Sciatic nerve (tissue), 2 donors: Measurements from ENCODE around the gene NFKBIB. TPM values are rescaled to one million over a fixed set of nuclear protein-coding genes. Genes with fewer than 3 reads are reported as not detected.
"Not testable (repeated sequence)": the region's sequence is repeated elsewhere in the genome, so short reads cannot be mapped to it uniquely, and the experiment has no call there.

Source experiments
- ATAC-seq: fragments of 200-7000 bp; cut with Tn5 transposase; one replicate; pipeline ENCODE4 v1.9.1; 2020; ENCODE audit warnings: mild to moderate bottlenecking, moderate library complexity
- DNase-seq: peaks from one replicate; pipeline ENCODE4 v3.0.0-alpha.2; 2020; ENCODE audit warnings: low spot score
- intact Hi-C: fragments of 100-400 bp; cut with DNase I; formaldehyde crosslinking; loops from one replicate; pipeline ENCODE4 v1.14.2; 2022
- total RNA-seq: library from RNA; stranded (reverse); fragmentation: NEBNext Ultra II Directional; extraction: Animal tissue kit (Norgen Biotek cat#: 25700); gene quantifications from one replicate; pipeline ENCODE4 v1.2.1, GENCODE V29; 2021
- donor health status: DM: no; HTN: no; CAD: no.
- donor health status: DM: no; HTN: no; CAD: no.

The NFKBIB gene, protein sequence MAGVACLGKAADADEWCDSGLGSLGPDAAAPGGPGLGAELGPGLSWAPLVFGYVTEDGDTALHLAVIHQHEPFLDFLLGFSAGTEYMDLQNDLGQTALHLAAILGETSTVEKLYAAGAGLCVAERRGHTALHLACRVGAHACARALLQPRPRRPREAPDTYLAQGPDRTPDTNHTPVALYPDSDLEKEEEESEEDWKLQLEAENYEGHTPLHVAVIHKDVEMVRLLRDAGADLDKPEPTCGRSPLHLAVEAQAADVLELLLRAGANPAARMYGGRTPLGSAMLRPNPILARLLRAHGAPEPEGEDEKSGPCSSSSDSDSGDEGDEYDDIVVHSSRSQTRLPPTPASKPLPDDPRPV
- total RNA-seq: 14.6 TPM

DNA sequence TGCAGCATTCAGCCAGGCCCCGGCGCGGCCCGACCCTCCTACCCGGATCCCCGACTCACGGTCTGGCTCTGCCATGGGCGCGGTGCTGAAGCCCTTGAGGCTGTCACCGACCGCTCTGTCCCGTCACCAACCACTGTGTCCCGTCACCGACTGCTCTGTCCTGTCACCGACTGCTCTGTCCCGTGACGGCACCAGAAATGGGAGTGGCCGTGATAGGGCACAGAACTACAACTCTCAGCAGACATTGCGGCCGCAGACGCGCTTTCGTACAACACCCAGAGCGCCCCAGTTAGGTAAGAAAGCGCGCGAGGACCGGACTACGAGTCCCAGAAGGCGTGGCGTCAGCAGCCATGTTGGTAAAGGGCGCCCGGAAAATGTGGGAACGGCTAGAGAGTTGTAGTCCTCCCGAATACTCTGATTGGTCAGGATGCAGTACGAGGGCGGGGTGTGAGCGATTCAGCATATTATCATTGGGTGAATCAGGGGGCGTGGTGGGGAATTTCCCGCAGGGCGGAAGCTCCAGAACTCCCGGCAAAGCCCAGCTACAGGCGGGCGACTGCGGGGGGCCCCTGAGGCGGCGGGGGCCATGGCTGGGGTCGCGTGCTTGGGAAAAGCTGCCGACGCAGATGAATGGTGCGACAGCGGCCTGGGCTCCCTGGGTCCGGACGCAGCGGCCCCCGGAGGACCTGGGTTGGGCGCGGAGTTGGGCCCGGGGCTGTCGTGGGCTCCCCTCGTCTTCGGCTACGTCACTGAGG is at the start of gene NFKBIB, which contains the start of gene SIRT2:
Gene NFKBIB, plus strand, starts transcription at position 523 of the 755 bp plus-strand sequence. Its CDS starts 64 bp downstream, at position 587.
Gene SIRT2, minus strand, starts transcription at position 172 of the 755 bp plus-strand sequence. Its CDS starts 97 bp downstream, at position 75.
- ATAC-seq (peak; percentile 99), DNase-seq (peak; percentile 99)
- intact Hi-C loops: no loop called here

DNA sequence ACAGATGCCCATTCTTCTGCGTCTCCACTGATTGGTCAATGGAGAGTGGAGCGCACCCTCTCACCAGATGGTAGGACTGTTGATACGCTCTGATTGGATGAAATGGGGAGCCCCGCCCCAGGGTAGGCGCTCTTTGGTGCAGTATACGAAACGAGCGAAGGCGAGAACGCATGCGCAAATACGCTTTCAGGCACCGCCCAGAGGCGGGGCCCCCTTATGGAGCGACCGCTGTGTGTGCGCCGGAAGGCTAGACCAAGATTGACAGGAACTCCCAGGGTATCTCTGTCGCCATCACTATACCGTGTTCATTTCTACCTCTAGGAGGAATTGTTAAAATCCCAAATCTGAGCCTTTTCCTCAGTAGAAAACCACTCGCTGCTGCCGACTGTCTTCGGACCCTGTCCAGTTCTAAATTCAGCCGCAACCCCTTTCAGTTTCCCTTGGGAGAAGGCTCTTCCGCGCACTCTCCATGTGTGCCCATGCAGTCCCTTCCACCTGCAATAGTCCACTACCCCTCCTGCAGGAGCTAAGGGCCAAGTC is 49.3 kb upstream of the NFKBIB start:
- intact Hi-C loops: no loop called here
- DNase-seq: no peak
- ATAC-seq: peak; percentile 94

DNA sequence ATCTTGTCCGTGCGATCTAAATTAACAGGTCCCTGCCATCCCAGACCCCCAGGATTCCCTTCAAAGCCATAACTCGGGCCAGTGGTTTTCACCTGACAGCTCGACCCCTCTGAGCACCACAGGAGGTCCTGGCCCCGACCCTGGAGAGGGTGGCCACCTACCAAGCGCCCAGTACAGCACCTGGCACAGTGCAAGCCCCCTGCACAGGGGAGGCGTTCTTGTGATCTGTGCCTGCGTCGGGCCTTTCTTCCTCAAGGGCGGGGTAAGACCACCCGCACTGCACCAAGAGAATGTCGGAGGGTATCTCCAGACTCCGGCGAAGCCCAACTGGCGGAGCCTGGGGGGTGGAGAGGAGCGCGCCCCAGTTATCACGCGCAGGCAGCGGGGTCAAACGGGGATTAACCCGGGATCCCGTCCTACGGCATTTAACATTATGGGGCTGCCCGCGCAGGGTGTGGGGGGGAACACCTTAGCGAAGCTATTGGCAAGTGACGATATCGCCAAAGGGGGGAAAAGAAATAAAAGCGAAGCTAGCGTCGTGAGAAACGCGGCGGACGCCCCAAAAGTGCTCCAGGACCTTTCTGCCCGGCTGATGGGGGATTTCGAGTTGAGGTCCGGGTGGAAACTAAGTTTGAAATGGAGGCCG is 48.7 kb upstream of the NFKBIB start:
- ATAC-seq: peak; percentile 0
- intact Hi-C loops: no loop called here

DNA sequence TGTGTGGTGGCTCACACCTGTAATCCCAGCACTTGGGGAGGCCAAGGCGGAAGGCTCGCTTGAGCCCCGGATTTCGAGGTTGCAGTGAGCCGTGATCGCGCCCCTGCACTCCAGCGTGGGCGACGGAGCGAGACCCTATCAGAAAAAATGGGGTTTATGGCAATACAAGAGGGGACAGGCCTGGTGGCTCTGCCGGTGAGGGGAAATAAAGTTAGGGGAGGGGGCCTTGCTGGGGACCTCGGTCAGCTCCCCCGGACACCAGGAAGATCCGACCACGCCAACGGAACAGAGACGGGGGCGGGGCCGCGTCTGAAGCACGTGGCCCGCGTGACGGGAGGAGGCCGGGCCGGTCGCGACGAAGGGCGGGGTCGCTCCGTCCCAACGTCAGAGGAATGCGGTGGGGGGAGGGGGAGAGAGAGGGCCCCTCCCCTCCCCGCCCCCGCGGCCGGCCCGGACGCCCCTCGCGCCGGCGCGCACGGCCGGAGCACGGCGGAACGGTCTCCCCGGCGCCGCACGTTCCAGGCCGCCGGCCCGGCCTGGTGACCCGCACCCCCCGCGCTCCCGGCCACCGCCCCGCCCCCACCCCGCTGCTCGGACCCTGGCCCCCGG is 48.0 kb upstream of the NFKBIB start:
- intact Hi-C loops: no loop called here
- ATAC-seq: peak; percentile 74
- DNase-seq: peak; percentile 98

More for the DNA sequence above, 48.7 kb upstream of the NFKBIB start:
- DNase-seq: peak; percentile 75

DNA sequence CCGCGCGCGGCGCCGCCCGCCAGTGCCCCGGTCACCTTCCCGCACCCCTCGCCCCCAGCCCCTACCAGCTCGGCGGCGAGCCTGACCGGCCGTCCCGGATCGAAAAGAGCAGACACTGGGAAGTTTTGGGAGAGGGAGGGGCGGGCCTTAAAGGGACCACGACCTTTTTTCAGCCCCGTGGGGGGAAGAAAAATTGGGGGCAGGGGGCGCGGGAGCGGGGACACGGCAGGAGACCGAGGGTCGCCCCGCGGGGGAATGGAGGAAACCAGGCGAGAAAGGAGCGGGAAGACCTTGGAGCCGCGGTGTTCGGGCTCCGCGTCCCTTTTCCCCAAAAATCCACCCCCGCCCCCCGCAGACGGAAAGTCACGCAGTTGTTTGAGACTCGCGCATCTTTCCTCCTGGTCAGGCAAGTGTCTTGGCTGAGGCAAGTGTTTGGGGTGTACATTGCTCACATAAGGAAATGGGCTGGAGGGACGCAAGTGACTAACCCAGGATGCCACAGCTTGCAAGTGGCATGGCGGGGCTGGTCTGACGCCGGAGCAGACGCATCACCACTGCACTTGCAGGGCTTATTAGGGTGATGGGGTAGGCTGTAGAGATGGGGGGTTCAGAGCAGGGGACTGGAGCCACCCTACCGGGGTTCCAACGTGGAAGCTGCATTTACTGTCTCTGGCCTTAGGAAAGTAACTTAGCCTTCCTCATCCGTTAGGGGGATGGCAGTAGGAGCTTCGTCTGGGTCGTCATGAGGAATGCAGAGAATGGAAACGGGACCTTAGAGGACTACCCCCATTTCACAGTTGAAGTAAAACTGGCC is 47.3 kb upstream of the NFKBIB start:
- ATAC-seq (no peak), DNase-seq (peak; percentile 86)
- intact Hi-C loops: no loop called here

DNA sequence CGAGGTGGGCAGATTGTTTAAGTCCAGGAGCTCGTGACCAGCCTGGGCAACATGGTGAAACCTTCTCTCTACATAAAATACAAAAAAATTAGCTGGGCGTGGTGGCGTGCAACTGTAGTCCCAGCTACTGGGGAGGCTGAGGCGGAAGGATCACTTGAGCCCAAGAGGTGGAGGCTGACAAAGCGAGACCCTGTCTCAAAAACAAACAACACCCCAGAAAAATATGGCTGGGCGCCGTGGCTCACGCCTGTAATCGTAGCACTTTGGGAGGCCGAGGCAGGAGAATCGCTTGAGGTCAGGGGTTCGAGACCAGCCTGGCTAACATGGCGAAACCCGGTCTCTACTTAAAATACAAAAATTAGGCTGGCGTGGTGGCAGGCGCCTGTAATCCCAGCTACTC is 46.6 kb upstream of the NFKBIB start:
- intact Hi-C loops: no loop called here
- ATAC-seq (no peak), DNase-seq (no peak)

DNA sequence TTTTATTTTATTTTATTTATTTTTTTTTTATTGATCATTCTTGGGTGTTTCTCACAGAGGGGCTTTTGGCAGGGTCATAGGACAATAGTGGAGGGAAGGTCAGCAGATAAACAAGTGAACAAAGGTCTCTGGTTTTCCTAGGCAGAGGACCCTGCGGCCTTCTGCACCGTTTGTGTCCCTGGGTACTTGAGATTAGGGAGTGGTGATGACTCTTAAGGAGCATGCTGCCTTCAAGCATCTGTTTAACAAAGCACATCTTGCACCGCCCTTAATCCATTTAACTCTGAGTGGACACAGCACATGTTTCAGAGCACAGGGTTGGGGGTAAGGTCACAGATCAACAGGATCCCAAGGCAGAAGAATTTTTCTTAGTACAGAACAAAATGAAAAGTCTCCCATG is 44.8 kb upstream of the NFKBIB start:
- DNase-seq, ATAC-seq, intact Hi-C loops: not testable (repeated sequence)

DNA sequence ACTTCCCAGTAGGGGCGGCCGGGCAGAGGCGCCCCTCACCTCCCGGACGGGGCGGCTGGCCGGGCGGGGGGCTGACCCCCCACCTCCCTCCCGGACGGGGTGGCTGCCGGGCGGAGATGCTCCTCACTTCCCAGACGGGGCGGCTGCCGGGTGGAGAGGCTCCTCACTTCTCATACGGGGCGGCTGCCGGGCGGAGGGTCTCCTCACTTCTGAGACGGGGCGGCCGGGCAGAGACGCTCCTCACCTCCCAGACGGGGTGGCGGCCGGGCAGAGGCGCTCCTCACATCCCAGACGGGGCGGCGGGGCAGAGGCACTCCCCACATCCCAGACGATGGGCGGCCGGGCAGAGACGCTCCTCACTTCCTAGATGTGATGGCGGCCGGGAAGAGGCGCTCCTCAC is 44.0 kb upstream of the NFKBIB start:
- ATAC-seq, intact Hi-C loops, DNase-seq: not testable (repeated sequence)

DNA sequence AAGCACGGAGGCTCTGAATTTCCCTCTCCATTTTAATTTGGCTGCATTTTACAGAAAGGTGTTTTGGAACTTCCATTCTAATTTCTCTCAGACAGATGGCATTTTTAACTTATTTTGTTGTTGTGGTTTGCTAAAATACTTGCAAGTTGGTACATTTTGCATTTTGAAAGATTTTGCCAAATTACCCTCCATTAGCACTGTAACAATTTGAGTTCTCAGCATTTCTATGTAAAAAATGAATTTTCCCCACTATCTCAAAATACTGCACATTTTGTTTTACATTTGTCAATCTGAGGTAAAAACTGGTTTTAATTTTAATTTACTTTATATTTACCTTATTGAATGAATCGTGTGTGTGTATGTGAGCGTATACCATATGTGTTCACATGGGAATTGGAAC is 43.0 kb upstream of the NFKBIB start:
- ATAC-seq: no peak
- no peak for DNase-seq
- intact Hi-C loops: no loop called here

DNA sequence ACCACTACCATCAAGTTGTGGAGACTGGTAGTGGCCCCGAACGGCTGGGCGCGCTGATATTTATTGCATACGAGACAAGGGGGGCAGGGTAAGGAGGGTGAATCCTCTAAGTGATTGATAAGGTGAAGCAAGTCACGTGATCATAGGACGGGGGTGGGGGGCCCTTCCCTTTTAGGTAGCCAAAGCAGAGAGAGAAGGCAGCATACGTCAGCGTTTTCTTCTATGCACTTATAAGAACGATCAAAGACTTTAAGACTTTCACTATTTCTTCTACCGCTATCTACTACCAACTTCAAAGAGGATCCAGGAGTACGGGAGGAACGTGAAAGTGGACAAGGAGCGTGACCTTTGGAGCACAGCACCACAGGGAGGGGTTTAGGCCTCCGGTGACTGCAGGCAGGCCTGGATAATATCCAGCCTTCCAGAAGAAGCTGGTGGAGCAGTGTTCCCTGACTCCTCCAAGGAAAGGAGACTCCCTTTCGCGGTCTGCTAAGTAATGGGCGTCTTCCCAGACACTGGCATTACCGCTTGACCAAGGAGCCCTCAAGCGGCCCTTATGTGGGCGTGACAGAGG is 40.1 kb upstream of the NFKBIB start:
- DNase-seq, intact Hi-C loops, ATAC-seq: not testable (repeated sequence)

DNA sequence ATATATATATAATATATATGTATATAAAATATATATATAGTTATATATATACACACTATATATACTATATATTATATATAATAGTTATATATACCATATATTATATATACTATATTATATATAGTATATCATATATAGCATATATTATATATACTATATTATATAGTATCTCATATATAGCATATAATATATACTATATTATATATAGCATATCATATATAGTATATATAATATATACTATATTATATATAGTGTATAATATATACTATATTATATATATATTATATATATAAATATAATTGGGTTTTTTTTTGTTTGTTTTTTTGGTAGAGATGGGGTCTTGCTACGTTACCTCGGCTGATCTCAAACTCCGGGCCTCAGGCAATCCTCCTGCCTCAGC is 38.4 kb upstream of the NFKBIB start:
- no peak for DNase-seq

DNA sequence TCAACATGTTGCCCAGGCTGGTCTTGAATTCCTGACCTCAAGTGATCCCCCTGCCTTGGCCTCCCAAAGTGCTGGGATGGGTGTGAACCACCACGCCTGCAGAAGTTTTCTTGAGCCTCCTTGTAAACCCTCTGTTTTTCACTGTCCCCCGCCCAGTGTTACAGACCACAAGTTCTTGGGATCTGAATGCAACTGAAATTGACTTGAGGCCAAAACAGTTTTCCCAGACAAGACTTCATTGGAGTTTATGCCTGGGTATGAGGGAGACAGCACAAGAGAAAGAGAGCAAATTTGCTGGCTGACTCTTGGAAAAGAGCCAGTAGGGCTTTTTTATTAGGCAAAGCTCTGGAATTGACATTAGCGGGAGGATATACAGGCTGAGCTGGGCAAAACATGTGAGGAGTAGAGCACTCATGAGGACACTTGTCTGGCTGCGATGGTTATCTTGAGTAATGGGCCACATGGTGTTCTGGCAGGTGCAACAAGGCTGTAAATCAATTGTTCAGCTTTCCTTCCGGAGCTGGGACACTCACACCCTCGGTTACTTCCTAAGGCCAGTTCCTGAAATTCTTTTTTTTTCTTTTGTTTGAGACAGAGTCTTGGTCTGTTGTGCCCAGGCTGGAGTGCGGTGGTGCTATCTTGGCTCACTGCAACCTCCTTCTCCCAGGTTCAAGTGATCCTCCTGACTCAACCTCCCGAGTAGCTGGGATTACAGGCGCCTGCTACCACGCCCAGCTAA is 37.3 kb upstream of the NFKBIB start:
- ATAC-seq (peak; percentile 90), DNase-seq (no peak)
- intact Hi-C loops: no loop called here

More for the DNA sequence above, 38.4 kb upstream of the NFKBIB start:
- ATAC-seq: no peak
- intact Hi-C loops: no loop called here

DNA sequence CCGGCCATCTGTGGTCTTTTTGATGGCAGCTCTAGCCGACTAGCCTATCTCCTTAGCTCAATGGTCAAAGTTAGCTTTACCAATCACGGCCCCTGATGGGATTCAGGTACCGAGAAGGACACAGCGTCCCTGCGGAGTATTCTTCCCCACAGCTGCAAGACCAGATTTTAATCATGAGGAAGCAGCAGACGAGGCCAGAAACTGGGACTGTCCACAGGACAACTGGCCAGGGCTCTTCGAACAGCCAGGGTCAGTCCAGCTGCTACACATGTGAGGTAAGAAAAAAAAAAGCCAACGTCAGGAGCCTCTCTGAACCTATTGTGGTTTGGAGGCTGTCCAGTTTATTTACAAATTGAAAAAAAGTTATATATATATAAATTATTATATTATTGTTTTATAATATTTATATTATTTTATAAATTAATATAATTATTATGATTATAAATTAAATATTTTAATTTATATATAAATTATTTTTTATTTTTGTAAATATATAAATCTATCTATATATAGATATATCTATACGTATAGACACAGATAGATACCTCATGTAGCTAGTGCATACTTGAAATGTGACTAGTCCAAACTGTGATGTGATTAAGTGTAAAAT is 32.5 kb upstream of the NFKBIB start:
- intact Hi-C loops: no loop called here
- no peak for DNase-seq
- no peak for ATAC-seq

DNA sequence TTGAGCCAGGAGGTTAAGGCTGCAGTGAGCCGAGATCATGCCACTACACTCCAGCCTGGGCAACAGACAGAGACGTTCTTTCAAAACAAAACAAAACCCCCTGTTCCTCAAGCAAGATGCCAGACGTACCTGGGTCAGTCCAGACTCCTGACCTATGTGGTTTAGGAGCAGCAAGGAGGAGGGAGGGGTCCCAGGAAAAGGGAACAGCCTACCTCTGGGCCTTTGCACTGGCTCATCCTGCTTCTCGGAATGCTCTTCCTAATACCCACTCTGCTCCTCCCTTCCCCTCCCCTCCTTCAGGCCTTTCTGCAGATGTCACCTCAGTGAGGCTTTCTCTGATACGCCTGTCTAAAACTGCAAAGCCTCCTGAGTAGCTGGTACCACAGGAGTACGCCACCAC is 31.2 kb upstream of the NFKBIB start:
- DNase-seq: no peak
- no peak for ATAC-seq
- intact Hi-C loops: no loop called here

DNA sequence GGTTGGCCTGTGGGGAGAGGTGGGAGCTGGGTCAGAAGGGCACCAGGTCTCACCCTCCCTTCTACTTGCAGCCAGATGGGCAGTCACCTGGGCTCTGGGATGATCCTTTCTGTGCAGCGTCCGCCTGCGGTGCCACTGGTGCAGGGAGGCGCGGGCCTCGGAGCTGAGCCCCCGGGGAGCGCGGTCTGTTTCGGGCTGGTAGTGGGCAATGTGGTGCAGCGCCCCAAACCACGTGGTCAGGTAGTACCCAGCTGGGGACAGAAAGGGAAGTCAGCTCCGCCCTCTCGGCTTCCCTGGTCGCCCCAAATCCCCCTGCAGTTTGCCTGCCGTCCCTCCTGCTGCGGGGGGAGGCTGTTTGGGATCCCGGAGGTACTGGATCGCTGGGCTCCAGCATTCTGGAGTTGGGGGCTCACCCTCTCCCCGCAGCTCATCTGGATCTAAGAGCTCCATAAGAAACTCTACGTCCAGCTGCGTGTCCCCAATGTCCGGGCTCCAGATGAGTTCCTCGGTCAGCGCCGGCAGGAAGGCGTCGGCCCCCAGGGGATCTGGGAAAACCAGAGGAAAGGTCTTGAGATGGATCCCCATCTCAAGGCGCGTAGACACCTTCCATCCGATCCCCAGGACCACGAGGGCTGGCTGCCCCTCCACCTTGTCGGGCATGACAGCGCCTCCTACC is 30.5 kb upstream of the NFKBIB start:
- intact Hi-C loops: no loop called here
- DNase-seq: no peak
- ATAC-seq: peak; percentile 56
